GM19043 (cell line): Measurements from ENCODE around the gene ORC3.
"Not testable (repeated sequence)": the region's sequence is repeated elsewhere in the genome, so short reads cannot be mapped to it uniquely, and the experiment has no call there.

Experiments used
- ATAC-seq: cut with Tn5 transposase; IDR thresholded peaks from one replicate; pipeline ENCODE4 v1.9.1; 2021; ENCODE audit warnings: low read depth; ENCODE audit not compliant: unreplicated experiment

ORC3 gene

DNA sequence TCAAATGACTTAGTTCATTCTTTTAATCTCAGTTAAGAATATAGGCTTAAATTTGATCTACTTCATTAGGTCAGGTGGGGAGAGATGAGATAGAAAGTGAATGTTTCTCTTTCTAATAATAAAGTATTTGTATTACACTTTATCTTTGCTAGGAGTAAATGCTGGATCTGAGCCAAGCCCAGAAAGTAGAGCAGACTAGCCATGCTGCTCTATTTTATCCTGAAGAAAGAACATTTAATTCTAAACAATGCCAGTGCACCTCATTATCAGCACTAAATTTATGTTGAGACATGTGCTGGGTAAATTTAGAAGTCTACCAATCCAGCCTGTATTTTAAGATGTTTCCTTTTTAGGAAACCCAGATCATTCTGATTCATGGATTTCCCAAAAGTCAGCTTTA, 68.6 kb downstream of the ORC3 start:
- no peak for ATAC-seq

GRCh38 chr6:87660226-87660911, 70.4 kb downstream of the ORC3 start:
- ATAC-seq: no peak

GRCh38 chr6:87661016-87661415, 71.1 kb downstream of the ORC3 start:
- no peak for ATAC-seq

DNA sequence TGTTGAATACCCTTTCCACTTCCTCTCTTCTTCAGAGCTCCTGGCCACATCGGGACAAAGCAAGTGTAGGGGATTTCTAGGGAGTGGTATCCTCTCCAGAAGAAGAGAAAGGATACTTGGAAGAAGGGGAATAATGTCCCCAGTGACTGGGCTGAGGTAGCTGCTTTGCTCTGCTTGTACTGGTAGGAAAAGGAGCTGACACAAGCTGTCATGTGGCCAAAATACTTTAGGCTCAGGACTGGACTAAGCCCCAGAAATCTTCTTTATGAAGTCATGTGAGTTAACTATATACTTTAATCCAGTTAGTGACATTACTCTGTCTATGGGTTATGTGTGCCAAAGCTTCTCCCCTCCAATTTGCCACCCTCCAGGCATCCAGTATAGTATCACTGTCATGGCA, 71.6 kb downstream of the ORC3 start:
- ATAC-seq: no peak

DNA sequence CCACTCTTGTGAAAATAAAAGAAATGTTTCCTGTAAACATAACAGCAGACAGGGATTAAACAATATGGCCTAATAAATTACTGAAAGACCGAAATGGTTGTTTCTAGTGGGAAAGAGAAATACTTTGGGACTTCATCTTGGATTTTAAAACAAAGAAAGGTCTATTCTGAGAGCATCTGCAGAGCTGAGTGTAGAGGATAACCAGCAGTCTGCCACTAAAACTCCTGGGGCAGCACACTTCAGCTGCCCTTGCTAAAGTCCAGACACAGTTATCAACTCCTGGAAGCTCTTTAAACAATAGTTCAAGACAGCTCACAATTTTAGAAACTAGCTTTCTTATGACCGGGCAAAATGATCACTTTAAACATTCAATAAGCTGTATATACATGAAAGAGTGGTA, 73.5 kb downstream of the ORC3 start:
- no peak for ATAC-seq

DNA sequence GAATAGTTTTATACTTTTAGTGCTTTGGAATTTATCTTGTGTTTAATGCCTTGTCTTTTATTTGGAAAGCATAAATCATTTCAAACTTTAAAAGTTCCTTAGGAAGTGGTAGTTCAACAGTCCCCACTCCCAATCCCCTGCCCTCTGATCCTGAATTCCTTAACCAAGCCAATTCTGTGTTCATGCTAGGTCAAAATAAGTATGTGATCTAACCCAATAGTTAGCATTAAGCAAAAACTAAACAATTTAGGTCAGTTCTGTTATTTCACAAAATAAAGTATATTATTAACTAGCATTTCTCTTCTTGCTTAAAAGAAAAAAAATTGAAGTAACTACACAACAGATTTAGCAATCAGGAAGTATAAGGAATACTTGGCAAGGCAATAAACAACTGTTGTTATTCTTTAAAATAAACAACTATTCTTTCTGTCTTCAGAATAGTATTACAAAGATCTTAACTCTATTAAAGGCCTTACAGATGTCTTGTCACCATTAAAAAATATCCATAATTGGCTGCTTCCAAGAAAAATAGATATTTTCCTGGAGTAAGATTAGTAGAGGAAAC, 75.1 kb downstream of the ORC3 start:
- ATAC-seq: no peak

DNA sequence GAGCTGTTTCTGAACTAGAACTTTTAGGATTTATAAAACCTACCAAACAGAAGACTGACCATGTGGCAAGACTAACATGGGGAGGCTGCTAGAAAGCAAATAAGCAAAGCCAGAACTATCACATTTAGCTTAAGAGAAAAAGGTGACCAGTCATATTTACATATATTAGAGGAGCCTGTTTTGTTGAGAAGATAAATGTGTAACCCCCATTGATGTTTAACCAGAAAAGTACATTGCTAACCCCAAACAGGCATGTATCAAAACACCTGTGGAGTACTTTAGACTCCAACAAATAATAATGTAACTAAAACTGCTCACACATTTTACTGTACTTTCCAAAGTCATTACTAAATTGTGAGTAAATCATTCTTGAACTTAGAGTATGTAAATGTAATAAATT, 77.1 kb downstream of the ORC3 start:
- ATAC-seq: peak; percentile 53

GRCh38 chr6:87668013-87668412, 78.1 kb downstream of the ORC3 start:
- ATAC-seq: no peak

- no peak for ATAC-seq
Measured at GRCh38 chr6:87669051-87669450, 79.1 kb downstream of the ORC3 start.

GRCh38 chr6:87670707-87671106, 80.8 kb downstream of the ORC3 start:
- no peak for ATAC-seq

GRCh38 chr6:87671555-87672029, 81.7 kb downstream of the ORC3 start:
- no peak for ATAC-seq

GRCh38 chr6:87672641-87673040, 82.7 kb downstream of the ORC3 start:
- no peak for ATAC-seq

GRCh38 chr6:87673237-87673636, 83.3 kb downstream of the ORC3 start:
- ATAC-seq: no peak

GRCh38 chr6:87674290-87674689, 84.4 kb downstream of the ORC3 start:
- ATAC-seq: no peak

GRCh38 chr6:87675004-87675681, 85.2 kb downstream of the ORC3 start:
- no peak for ATAC-seq

- ATAC-seq: no peak
Measured at GRCh38 chr6:87682310-87682709, 92.4 kb downstream of the ORC3 start.

DNA sequence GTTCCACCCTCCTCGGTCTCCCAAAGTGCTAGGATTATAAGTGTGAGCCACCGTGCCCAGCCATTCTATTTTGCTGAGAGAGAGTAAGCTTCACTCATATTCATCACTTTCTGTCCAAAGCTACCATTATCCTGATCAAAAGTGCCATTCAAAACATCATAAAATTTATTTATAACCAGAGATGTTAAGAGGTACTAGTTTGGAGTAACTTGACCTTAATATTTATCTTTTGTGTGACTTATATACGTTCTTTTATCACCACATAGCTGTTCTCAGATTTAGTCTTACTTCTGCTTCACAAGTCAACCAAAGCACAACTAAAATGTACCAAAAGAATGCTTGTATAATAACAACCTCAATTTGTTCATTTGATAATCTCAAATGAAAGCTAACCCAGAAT, 94.0 kb downstream of the ORC3 start:
- ATAC-seq: no peak

GRCh38 chr6:87684895-87685654, 95.1 kb downstream of the ORC3 start:
- ATAC-seq: no peak

DNA sequence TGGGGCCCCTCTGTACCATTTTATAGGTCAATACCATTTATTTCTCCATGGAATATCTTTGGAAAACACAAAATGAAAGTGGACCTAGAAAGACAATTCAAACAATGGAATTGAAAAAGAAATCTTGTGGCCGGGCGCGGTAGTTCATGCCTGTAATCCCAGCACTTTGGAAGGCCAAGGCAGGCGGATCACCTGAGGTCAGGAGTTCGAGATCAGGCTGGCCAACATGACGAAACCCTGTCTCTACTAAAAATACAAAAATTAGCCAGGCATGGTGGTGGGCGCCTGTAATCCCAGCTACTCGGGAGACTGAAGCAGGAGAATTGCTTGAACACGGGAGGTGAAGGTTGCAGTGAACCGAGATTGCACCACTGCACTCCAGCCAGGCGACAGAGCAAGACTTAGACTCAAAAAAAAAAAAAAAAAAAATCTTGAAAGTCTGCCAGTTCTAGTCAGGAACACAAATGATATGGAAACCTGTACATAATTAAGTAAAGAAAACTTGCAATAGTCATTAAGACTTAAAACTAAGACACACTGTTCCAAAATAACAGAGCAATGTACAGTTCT, 96.8 kb downstream of the ORC3 start:
- ATAC-seq: not testable (repeated sequence)

GRCh38 chr6:87687296-87687695, 97.4 kb downstream of the ORC3 start:
- no peak for ATAC-seq

DNA sequence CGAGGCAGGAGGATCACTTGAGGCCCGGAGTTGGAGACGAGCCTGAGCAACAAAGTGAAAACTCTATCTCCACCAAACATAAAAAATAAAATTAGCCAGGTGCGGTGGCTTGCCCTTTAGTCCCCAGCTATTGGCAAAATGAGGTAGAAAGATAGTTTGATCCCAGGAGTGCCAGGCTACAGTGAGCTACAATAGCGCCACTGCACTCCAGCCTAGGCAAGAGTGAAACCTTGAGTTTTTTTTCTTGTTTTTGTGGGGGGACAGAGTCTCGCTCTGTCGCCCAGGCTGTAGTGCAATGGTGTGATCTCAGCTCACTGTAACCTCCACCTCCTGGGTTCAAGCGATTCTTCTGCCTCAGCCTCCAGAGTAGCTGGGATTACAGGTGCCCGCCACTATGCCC, 98.0 kb downstream of the ORC3 start:
- ATAC-seq: not testable (repeated sequence)
